Spinal cord (tissue), 10 donors: Measurements from ENCODE around the gene GPR17. TPM values are rescaled to one million over a fixed set of nuclear protein-coding genes. Genes with fewer than 3 reads are reported as not detected.

Source experiments
- DNase-seq, 6 donors: peaks; one replicate each; pipeline versions ENCODE4 v3.0.0 to v3.0.0-alpha.2; 2013 to 2015; ENCODE audit warnings: low spot score in 6 of 6, low read depth in 4 of 6
- H3K27ac ChIP-seq: one replicate; pipeline ENCODE4 v1.5.1; 2013; ENCODE audit warnings: low read depth, low read length, control low read depth
- H3K27me3 ChIP-seq: one replicate; pipeline ENCODE4 v1.6.1; 2013; ENCODE audit warnings: low read length; ENCODE audit not compliant: control insufficient read depth, insufficient read depth
- H3K36me3 ChIP-seq: one replicate; pipeline ENCODE4 v1.6.1; 2013; ENCODE audit warnings: low read length; ENCODE audit not compliant: control insufficient read depth, insufficient read depth
- H3K4me1 ChIP-seq: one replicate; pipeline ENCODE4 v1.6.1; 2013; ENCODE audit warnings: low read length; ENCODE audit not compliant: control insufficient read depth, insufficient read depth
- H3K4me3 ChIP-seq: one replicate; pipeline ENCODE4 v1.5.1; 2013; ENCODE audit warnings: low read depth, low read length, control low read depth
- H3K9me3 ChIP-seq: one replicate; pipeline ENCODE4 v1.6.1; 2013; ENCODE audit warnings: low read length; ENCODE audit not compliant: control insufficient read depth, insufficient read depth
- WGBS: methylation state at CpG from one replicate; pipeline ENCODE4 v1.1.5; 2013; ENCODE audit warnings: missing lambda C conversion rate; ENCODE audit not compliant: insufficient coverage; 5-methylcytosine and 5-hydroxymethylcytosine counted together
- polyA plus RNA-seq, 2 donors: library from polyadenylated mRNA; unstranded; fragments of 120-200 nt; gene quantifications; one replicate each; pipeline ENCODE4 v1.2.1, GENCODE V29; 2013; ENCODE audit not compliant: insufficient read length in 2 of 2
- total RNA-seq, 2 donors: library from RNA; depleted of rRNA in 1 of 2; stranded (reverse); fragments of 120-200 nt in 1 of 2; fragments of >200 nt in 1 of 2; gene quantifications; one replicate each; pipeline versions ENCODE4 v1.2.3 to v1.2.4, GENCODE V29; 2013 to 2014
- donor health status: healthy.

The GPR17 gene
- total and polyA plus RNA-seq, 4 donors, result 36.6 to 376 (median 148) TPM

DNA sequence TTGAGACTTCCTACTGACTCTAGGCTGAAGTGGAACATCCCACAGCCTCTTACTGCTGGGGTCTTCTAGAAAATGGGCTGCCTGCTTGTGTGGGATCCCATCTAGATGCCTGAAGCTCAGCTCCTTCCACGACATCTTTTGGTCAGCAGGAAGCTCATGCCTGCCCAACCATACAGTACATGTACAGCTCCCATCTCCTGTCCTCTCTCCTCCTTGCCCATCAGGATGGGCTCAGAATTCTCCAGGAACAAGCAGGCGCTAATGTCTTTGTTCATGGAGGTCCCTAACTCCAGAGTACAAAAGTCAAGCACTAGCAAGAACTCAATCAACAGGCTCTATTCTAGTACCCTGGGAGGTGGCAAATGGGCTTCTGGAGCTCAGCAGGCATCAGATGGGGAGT lies 31.7 kb upstream of the GPR17 start:
- H3K27ac ChIP-seq, result no peak overlapping the region
- no peak for DNase-seq
- peaks cover 5% of the 10 kb centered on the region for H3K4me1 ChIP-seq
- H3K9me3 ChIP-seq, result peaks cover 6% of the 10 kb centered on the region
- 94% methylated on average over 2 of the region's 2 CpGs for WGBS
- no peak overlapping the region for H3K4me3 ChIP-seq
- H3K36me3 ChIP-seq, result peaks cover under 1% of the 10 kb centered on the region
- no peaks in the 10 kb centered on the region for H3K27me3 ChIP-seq

DNA sequence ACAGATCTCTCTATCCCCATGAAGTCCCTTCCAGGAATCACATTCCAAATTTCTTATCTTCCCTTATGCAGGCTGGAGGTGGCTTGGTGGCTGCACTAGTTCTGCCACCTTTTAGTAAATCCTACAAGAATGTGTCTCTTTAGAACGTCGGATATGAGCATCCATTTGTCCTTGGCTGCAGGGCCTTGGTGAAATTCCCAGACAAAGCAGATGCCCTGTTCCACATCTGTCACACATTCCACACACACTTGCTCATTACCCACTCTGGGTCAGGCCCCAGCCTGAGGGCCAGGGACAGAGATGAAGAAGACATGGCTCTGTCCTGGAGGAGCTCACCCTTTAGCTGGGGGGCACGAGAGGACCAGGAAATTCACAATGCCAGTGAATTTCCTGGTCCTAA lies 31.2 kb upstream of the GPR17 start:
- no peak for DNase-seq
- Histone ChIP-seq H3K9me3 (peaks cover 6% of the 10 kb centered on the region), H3K4me1 (peaks cover 5% of the 10 kb centered on the region), H3K27me3 (no peaks in the 10 kb centered on the region), H3K4me3 (no peak overlapping the region), H3K36me3 (no peaks in the 10 kb centered on the region), H3K27ac (no peak overlapping the region)
- WGBS, result 81% methylated on average over 3 of the region's 3 CpGs

DNA sequence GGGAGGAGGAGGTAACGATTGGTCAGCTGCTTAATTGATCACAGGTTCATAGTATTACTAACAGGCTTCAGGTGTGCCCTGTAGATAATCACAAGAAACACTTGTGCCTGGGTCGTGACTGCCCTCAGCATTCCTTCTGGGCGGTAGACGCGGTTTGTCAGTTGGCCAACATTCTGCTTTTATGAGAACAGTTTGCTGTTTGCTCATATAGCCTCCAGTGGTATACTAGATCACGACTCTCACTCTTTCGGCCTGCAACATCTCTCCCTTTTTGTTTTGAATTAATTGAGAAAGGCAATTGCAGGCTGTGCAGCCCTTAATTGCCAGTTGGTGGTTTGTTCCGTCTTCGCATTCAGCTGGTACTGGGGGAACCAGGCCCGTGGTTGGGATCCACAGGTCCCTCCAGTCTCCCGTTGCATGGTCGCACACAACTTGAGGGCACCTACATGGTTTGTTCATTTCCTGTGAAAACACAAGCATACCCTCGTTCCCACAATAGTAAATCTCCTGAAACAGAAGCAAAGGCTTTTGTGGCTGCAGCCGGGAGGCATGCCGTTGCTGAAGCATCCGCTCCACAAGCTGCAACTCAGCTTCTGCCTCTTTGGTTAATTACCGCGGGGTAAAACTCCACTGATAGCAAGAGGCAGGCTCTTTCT lies 30.3 kb upstream of the GPR17 start:
- Histone ChIP-seq H3K27ac (no peak overlapping the region), H3K4me3 (no peak overlapping the region), H3K9me3 (peaks cover 6% of the 10 kb centered on the region), H3K36me3 (peaks cover 2% of the 10 kb centered on the region), H3K27me3 (no peaks in the 10 kb centered on the region), H3K4me1 (peaks cover 5% of the 10 kb centered on the region)
- WGBS, result 52% methylated on average over 16 of the region's 18 CpGs
- peak in 1 of 6 donors; percentile 52 for DNase-seq

- 84% methylated on average over 7 of the region's 7 CpGs for WGBS
- no peaks in the 10 kb centered on the region for H3K27me3 ChIP-seq
- H3K27ac ChIP-seq, result no peak overlapping the region
- peaks cover 2% of the 10 kb centered on the region for H3K9me3 ChIP-seq
- DNase-seq, result no peak
- H3K4me1 ChIP-seq, result peaks cover 5% of the 10 kb centered on the region
- H3K4me3 ChIP-seq, result no peak overlapping the region
- peaks cover 6% of the 10 kb centered on the region for H3K36me3 ChIP-seq
These were observed 27.3 kb upstream of the GPR17 start for GRCh38 chr2:127618551-127619202.

GRCh38 chr2:127619203-127619590 lies 26.8 kb upstream of the GPR17 start:
- no peak overlapping the region for H3K27ac ChIP-seq
- DNase-seq, result no peak
- no peak overlapping the region for H3K4me3 ChIP-seq
- no peaks in the 10 kb centered on the region for H3K9me3 ChIP-seq
- H3K27me3 ChIP-seq, result no peaks in the 10 kb centered on the region
- peaks cover 5% of the 10 kb centered on the region for H3K4me1 ChIP-seq
- 94% methylated on average over 4 of the region's 6 CpGs for WGBS
- H3K36me3 ChIP-seq, result peaks cover 9% of the 10 kb centered on the region

GRCh38 chr2:127619877-127620705 lies 25.9 kb upstream of the GPR17 start:
- no peak for DNase-seq
- Histone ChIP-seq H3K36me3 (peaks cover 10% of the 10 kb centered on the region), H3K27me3 (no peaks in the 10 kb centered on the region), H3K27ac (no peak overlapping the region), H3K4me1 (peaks cover 5% of the 10 kb centered on the region), H3K4me3 (no peak overlapping the region), H3K9me3 (no peaks in the 10 kb centered on the region)
- 79% methylated on average over 14 of the region's 16 CpGs for WGBS

GRCh38 chr2:127620866-127621265 lies 25.1 kb upstream of the GPR17 start:
- no peaks in the 10 kb centered on the region for H3K27me3 ChIP-seq
- 0% methylated on average over 1 of the region's 3 CpGs for WGBS

DNA sequence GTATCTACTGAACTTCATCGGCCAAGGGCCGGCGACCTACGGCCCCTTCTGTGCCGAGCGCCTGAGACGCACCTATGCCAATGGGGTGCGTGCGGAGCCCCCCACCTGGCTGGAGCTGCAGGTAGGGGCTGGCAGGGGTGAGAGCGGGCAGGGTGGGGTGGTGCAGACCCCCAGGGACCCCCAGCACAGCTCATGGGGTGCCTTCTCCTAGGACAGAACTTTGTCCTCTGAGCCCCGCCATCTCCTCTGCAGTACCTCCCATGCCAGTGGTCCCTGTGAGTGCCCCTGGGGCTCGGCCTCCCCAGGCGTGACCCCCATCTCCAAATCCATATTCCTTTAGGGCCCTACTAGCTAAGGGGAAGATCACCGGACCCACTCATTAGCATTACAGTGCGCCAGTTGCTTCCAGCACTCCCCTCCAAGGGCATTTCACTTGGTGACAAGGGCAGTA lies 23.9 kb upstream of the GPR17 start:
- no peak for DNase-seq
- Histone ChIP-seq H3K27ac (no peak overlapping the region), H3K4me3 (no peak overlapping the region), H3K4me1 (no peaks in the 10 kb centered on the region), H3K36me3 (peaks cover 16% of the 10 kb centered on the region), H3K27me3 (no peaks in the 10 kb centered on the region), H3K9me3 (no peaks in the 10 kb centered on the region)
- 91% methylated on average over 14 of the region's 15 CpGs for WGBS

More at GRCh38 chr2:127620866-127621265, 25.1 kb upstream of the GPR17 start:
- H3K4me3 ChIP-seq, result no peak overlapping the region
- H3K9me3 ChIP-seq, result no peaks in the 10 kb centered on the region
- H3K36me3 ChIP-seq, result peaks cover 13% of the 10 kb centered on the region
- DNase-seq, result no peak
- H3K4me1 ChIP-seq, result peaks cover 1% of the 10 kb centered on the region
- H3K27ac ChIP-seq, result no peak overlapping the region

DNA sequence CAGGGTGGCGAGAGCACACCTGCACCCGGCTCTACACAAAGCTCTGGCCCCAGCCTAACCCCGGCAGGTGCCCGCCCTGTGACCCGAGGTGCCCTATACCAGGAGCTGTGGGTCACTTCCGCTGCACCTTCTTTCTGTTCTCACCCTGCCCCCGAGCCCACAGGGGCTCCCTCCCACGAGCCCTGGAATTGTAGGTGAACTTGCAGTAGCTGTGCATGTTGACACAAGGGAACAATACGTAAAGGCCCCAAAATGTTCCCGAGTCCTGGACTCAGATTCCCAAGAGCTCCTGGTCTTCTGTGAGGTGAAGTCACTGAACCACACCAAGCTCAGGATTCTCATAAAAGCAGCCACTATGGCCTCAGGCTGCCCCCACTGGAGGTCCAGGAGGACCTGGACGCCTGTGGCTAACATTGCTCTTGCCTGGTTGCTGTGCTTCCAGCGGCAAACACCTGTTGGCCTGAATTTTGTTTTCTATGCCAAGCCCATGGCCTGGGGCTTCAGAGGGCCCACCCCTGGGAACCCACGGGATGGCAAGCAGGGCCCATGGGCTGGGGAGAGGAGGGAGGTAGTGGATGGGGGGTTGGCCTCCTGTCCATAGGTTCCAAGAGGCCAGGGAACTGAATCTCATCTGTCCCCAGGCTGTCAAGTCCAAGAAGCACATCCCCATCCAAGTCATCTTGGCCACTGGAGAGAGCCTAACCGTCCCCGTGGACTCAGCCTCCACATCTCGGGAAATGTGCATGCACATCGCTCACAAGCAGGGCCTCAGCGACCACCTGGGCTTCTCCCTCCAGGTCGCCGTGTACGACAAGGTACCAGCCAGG lies 23.2 kb upstream of the GPR17 start:
- Histone ChIP-seq H3K27ac (no peak overlapping the region), H3K9me3 (no peaks in the 10 kb centered on the region), H3K36me3 (peaks cover 16% of the 10 kb centered on the region), H3K27me3 (no peaks in the 10 kb centered on the region), H3K4me3 (no peak overlapping the region), H3K4me1 (no peaks in the 10 kb centered on the region)
- no peak for DNase-seq
- WGBS, result 96% methylated on average over 18 of the region's 21 CpGs
